HL-60/S4 (cell line): ENCODE data around the gene DMRT1.
"Not testable (repeated sequence)": the region's sequence is repeated elsewhere in the genome, so short reads cannot be mapped to it uniquely, and the experiment has no call there.

Source experiments
- in situ Hi-C: fragments of 300-500 bp; cut with MboI; formaldehyde crosslinking; loops from 2 replicates; pipeline ENCODE4 v1.14.3; 2022; ENCODE audit warnings: low sequenced_read_pairs

Gene DMRT1

GRCh38 chr9:995781-996180 is 154.3 kb downstream of the DMRT1 start:
- in situ Hi-C loops, result no loop called here

- in situ Hi-C loops, result not testable (repeated sequence)
These were observed 157.0 kb downstream of the DMRT1 start for GRCh38 chr9:998299-999110.

- in situ Hi-C loops, result loop anchor here (5.0 to 10.0 kb wide), 2 partner anchors 110 to 397 kb away; no protein-coding TSS in a partner anchor
These were observed 160.3 kb downstream of the DMRT1 start for GRCh38 chr9:1001838-1002237.

- in situ Hi-C loops, result loop anchor here (5.0 to 10.0 kb wide), 2 partner anchors 110 to 398 kb away; no protein-coding TSS in a partner anchor
These were observed 161.2 kb downstream of the DMRT1 start for GRCh38 chr9:1002678-1003077.

- in situ Hi-C loops, result loop anchor here (10.0 kb wide), 1 partner anchor 400 kb away; no protein-coding TSS in a partner anchor
These were observed 163.7 kb downstream of the DMRT1 start for GRCh38 chr9:1005043-1005667.

GRCh38 chr9:1007312-1007711 is 165.8 kb downstream of the DMRT1 start:
- in situ Hi-C loops, result loop anchor here (10.0 kb wide), 1 partner anchor 403 kb away; no protein-coding TSS in a partner anchor

- in situ Hi-C loops, result loop anchor here (10.0 kb wide), 1 partner anchor 403 kb away; no protein-coding TSS in a partner anchor
These were observed 166.7 kb downstream of the DMRT1 start for GRCh38 chr9:1008216-1008615.

GRCh38 chr9:1009101-1009707 is 167.7 kb downstream of the DMRT1 start:
- in situ Hi-C loops, result loop anchor here (10.0 kb wide), 1 partner anchor 404 kb away; no protein-coding TSS in a partner anchor

- in situ Hi-C loops, result no loop called here
These were observed 171.5 kb downstream of the DMRT1 start for GRCh38 chr9:1013021-1013420.

GRCh38 chr9:1014225-1014624 is 172.7 kb downstream of the DMRT1 start:
- in situ Hi-C loops, result no loop called here

GRCh38 chr9:1014640-1015039 is 173.1 kb downstream of the DMRT1 start:
- in situ Hi-C loops, result no loop called here

GRCh38 chr9:1018121-1018520 is 176.6 kb downstream of the DMRT1 start:
- in situ Hi-C loops, result no loop called here
